ENCODE measurements around the gene KIN. TPM values are rescaled to one million over a fixed set of nuclear protein-coding genes. Genes with fewer than 3 reads are reported as not detected.
"Not testable (repeated sequence)": the region's sequence is repeated elsewhere in the genome, so short reads cannot be mapped to it uniquely, and the experiment has no call there.

Gene KIN
- polyA plus RNA-seq, 1 experiment: 2.6 TPM

DNA sequence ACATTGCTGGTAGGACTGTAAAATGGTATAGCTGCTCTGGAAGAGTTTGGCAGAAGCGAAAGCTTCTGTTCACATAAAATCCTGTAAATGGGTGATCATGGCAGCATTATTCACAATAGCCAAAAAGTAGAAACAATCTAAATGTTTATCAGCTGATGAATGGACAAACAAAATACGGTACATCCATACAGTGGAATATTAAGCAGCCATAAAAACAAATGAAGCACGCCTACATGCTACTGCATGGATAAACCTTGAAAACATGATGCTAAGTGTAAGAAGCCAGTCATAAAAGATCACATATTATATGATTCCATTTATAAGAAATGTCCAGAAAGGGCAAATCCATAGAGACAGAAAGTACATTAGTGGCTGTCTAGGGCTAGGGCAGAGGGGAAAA is 32.7 kb downstream of the KIN start:
- TF ChIP-seq, protein P1, sequence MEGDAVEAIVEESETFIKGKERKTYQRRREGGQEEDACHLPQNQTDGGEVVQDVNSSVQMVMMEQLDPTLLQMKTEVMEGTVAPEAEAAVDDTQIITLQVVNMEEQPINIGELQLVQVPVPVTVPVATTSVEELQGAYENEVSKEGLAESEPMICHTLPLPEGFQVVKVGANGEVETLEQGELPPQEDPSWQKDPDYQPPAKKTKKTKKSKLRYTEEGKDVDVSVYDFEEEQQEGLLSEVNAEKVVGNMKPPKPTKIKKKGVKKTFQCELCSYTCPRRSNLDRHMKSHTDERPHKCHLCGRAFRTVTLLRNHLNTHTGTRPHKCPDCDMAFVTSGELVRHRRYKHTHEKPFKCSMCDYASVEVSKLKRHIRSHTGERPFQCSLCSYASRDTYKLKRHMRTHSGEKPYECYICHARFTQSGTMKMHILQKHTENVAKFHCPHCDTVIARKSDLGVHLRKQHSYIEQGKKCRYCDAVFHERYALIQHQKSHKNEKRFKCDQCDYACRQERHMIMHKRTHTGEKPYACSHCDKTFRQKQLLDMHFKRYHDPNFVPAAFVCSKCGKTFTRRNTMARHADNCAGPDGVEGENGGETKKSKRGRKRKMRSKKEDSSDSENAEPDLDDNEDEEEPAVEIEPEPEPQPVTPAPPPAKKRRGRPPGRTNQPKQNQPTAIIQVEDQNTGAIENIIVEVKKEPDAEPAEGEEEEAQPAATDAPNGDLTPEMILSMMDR (IDR thresholded peaks at IDR 0.05; ENCODE audit: insufficient read depth, low read depth, low read length): no peak
- ChIA-PET POLR2A (no interaction called here), CTCF (interaction anchor here (0.6 to 1.5 kb wide), 5 partner anchors 8 to 1434 kb away, joined by 3 to 5 read pairs (median 3); no protein-coding TSS in a partner anchor)
- Histone ChIP-seq H3K4me3 (ENCODE audit: low read depth, low read length) (no peak overlapping the region), H3K36me3 (ENCODE audit: control insufficient read depth, insufficient read depth, low read length) (peaks cover 11% of the 10 kb centered on the region), H3K27me3 (ENCODE audit: control insufficient read depth, insufficient read depth, low read length) (no peaks in the 10 kb centered on the region)
- DNase-seq (ENCODE audit: low read depth): no peak

DNA sequence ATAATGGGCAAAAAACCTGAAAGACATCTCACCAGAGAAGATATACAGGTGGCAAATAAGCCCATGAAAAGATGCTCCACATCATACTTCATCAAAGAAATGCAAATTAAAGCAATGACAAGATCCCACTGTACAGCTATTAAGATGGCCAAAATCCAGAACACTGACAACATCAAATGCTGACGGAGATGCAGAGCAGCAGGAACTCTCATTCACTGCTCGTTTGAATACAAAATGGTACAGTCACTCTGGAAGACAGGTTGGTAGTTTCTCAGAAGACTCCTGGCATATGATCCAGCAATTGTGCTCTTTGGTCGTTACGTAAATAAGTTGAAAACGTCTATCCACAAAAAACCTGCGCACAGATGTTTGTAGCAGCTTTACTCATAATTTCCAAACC is 35.5 kb downstream of the KIN start:
- Histone ChIP-seq H3K27me3 (ENCODE audit: control insufficient read depth, insufficient read depth, low read length) (no peaks in the 10 kb centered on the region), H3K4me3 (ENCODE audit: low read depth, low read length) (no peak overlapping the region), H3K36me3 (ENCODE audit: control insufficient read depth, insufficient read depth, low read length) (peaks cover 11% of the 10 kb centered on the region)
- TF ChIP-seq, protein P1 (IDR thresholded peaks at IDR 0.05; ENCODE audit: insufficient read depth, low read depth, low read length): no peak
- POLR2A ChIA-PET: no interaction called here
- CTCF ChIA-PET: interaction anchor here (1.3 kb wide), 1 partner anchor 227 kb away, joined by 4 read pairs; no protein-coding TSS in a partner anchor
- no peak for DNase-seq (ENCODE audit: low read depth)

DNA sequence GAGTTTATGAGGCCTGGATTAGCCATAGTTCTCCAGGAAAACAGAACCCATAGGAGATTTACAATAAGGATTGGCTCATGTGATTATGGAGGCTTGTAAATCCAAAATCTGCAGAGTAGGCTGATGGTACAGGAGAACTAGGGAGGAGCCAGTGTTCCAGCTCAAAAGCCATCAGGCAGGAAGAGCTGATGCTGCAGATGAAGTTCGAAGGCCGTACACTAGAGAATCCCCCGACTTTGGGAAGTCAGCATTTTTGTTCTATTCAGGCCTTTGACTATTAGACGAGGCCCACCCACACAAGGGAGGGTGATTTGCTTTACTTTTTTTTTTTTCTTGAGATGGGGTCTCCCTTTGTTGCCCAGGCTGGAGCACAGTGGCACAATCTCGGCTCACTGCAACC is 37.6 kb downstream of the KIN start:
- TF ChIP-seq, protein P1 (IDR thresholded peaks at IDR 0.05; ENCODE audit: insufficient read depth, low read depth, low read length): no peak
- peaks cover 9% of the 10 kb centered on the region for H3K36me3 ChIP-seq (ENCODE audit: control insufficient read depth, insufficient read depth, low read length)
- CTCF ChIA-PET: interaction anchor here (1.6 kb wide), 1 partner anchor 27 kb away, joined by 4 read pairs; no protein-coding TSS in a partner anchor
- POLR2A ChIA-PET: no interaction called here
- DNase-seq (ENCODE audit: low read depth): no peak
- no peak overlapping the region for H3K4me3 ChIP-seq (ENCODE audit: low read depth, low read length)
- H3K27me3 ChIP-seq (ENCODE audit: control insufficient read depth, insufficient read depth, low read length): no peaks in the 10 kb centered on the region

DNA sequence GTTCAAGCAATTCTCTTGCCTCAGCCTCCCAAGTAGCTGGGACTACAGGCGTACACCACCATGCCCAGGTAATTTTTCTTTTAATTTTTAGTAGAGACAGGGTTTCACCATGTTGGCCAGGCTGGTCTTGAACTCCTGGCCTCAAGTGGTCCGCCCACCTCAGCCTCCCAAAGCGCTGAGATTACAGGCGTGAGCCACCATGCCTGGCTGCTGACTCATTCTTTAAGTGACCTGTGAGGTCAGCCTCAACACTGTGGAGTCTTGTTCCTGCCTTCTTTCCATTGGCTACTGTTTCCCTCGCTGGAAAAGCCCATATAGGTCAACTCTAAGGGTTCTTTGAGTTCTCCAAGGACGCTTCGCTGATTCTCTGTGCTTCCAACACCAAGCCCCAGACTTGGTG is 39.2 kb downstream of the KIN start:
- POLR2A ChIA-PET; DNase-seq (ENCODE audit: low read depth): not testable (repeated sequence)

DNA sequence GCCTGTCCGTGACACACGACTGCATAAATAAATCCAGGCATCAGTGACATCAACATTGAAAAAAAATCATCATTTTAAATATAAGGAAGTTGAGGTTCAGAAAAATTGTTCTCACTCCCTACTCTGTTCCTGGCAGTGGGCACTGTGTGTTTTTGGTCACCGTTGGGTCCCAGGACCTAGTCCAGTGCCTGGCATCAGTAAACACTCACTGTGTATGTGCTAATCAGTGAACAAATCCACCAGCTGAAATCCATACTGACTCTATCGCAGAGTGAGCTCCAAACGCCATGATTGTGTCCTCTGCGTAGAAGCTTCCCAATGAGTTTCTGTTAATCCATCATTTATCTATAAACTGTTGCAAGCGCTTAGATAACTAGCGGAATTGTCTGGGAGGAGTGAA is 43.5 kb downstream of the KIN start:
- H3K4me3 ChIP-seq (ENCODE audit: low read depth, low read length): no peak overlapping the region
- ChIA-PET CTCF (no interaction called here), POLR2A (no interaction called here)

More for the DNA sequence above, 39.2 kb downstream of the KIN start:
- H3K4me3 ChIP-seq (ENCODE audit: low read depth, low read length); H3K27me3 ChIP-seq (ENCODE audit: control insufficient read depth, insufficient read depth, low read length); H3K36me3 ChIP-seq (ENCODE audit: control insufficient read depth, insufficient read depth, low read length): not testable (repeated sequence)
- CTCF ChIA-PET: interaction anchor here (1.7 kb wide), 1 partner anchor 223 kb away, joined by 4 read pairs; no protein-coding TSS in a partner anchor

More for the DNA sequence above, 43.5 kb downstream of the KIN start:
- TF ChIP-seq, protein P1 (IDR thresholded peaks at IDR 0.05; ENCODE audit: insufficient read depth, low read depth, low read length): no peak
- no peak for DNase-seq (ENCODE audit: low read depth)
- Histone ChIP-seq H3K36me3 (ENCODE audit: control insufficient read depth, insufficient read depth, low read length) (no peaks in the 10 kb centered on the region), H3K27me3 (ENCODE audit: control insufficient read depth, insufficient read depth, low read length) (no peaks in the 10 kb centered on the region)

All from BJ (cell line).